Left ventricle myocardium inferior (tissue), 1 donor: ENCODE results near the gene CKLF. TPM values are rescaled to one million over a fixed set of nuclear protein-coding genes. Genes with fewer than 3 reads are reported as not detected.

Experiments
- DNase-seq: peaks from one replicate; pipeline ENCODE4 v3.0.0-alpha.2; 2020
- H3K27ac ChIP-seq: fragments of 200-600 bp; replicated peaks from 2 replicates; pipeline ENCODE4 v1.8.0; 2021
- H3K27me3 ChIP-seq: fragments of 200-600 bp; 2 replicates; pipeline ENCODE4 v1.8.0; 2021; ENCODE audit warnings: low read depth
- H3K36me3 ChIP-seq: fragments of 200-600 bp; 2 replicates; pipeline ENCODE4 v1.8.0; 2021
- H3K4me1 ChIP-seq: fragments of 200-600 bp; 2 replicates; pipeline ENCODE4 v1.8.0; 2021
- H3K4me3 ChIP-seq: fragments of 200-600 bp; 2 replicates; pipeline ENCODE4 v1.8.0; 2021; ENCODE audit warnings: mild to moderate bottlenecking, moderate library complexity
- H3K9me3 ChIP-seq: fragments of 200-600 bp; replicated peaks from 2 replicates; pipeline ENCODE4 v1.8.0; 2021
- CTCF ChIP-seq: fragments of 200-600 bp; IDR thresholded peaks from 2 replicates; pipeline ENCODE4 v1.8.0; 2021; ENCODE audit warnings: antibody characterized with exemption, mild to moderate bottlenecking, borderline replicate concordance
- intact Hi-C: fragments of 100-400 bp; cut with micrococcal nuclease; formaldehyde crosslinking; loops from one replicate; pipeline ENCODE4 v1.11.0; 2022
- total RNA-seq: library from RNA; stranded (reverse); fragmentation: NEBNext Ultra II Directional; extraction: Animal tissue kit (Norgen Biotek cat#: 25700); gene quantifications from one replicate; pipeline ENCODE4 v1.2.1, GENCODE V29; 2021
- donor health status: DM: no; HTN: yes; CAD: no; lungs with severe emphysema.

CKLF gene
- total RNA-seq, 1 donor from 2014 or later: 7.8 TPM

GRCh38 chr16:66525396-66526180 lies 26.8 kb upstream of the CKLF start:
- intact Hi-C loops: no loop called here
- no peaks in the 10 kb centered on the region for H3K27me3 ChIP-seq
- TF ChIP-seq CTCF: no peak
- H3K4me1 ChIP-seq: peaks cover 49% of the 10 kb centered on the region
- no peak for DNase-seq
- H3K27ac ChIP-seq: peak overlapping the region; percentile 99
- peaks cover 55% of the 10 kb centered on the region for H3K36me3 ChIP-seq
- H3K9me3 ChIP-seq: no peaks in the 10 kb centered on the region
- H3K4me3 ChIP-seq: no peak overlapping the region

DNA sequence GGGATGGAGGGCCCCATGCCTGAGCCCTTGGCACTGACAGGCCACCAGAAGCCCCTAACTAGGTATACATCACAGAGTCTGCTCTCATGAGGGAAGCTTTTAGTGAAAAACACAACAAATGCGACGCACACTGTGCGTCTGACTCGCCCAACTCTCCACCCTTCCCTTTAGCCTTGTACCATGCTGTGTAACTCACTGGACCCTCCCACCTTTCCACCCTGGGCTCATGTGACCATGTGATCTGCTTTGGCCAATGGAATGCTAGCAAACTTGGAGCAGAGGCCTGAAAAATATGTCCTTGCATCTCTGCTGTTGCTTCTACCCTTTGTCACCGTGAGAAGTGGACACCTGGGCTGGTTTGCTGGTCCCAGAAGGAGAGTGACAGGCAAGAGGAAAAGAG lies 24.1 kb upstream of the CKLF start:
- Histone ChIP-seq H3K4me3 (no peak overlapping the region), H3K36me3 (peaks cover 80% of the 10 kb centered on the region), H3K27ac (no peak overlapping the region), H3K4me1 (peaks cover 22% of the 10 kb centered on the region), H3K27me3 (no peaks in the 10 kb centered on the region), H3K9me3 (no peaks in the 10 kb centered on the region)
- intact Hi-C loops: no loop called here
- TF ChIP-seq CTCF: no peak
- DNase-seq: no peak

- H3K36me3 ChIP-seq: peaks cover 82% of the 10 kb centered on the region
- no peak for TF ChIP-seq CTCF
- peaks cover 16% of the 10 kb centered on the region for H3K4me1 ChIP-seq
- no peaks in the 10 kb centered on the region for H3K27me3 ChIP-seq
- intact Hi-C loops: no loop called here
- DNase-seq: no peak
- H3K4me3 ChIP-seq: no peak overlapping the region
- no peak overlapping the region for H3K27ac ChIP-seq
- no peaks in the 10 kb centered on the region for H3K9me3 ChIP-seq
These were observed 22.9 kb upstream of the CKLF start for GRCh38 chr16:66529475-66529874.

- no peak for TF ChIP-seq CTCF
- Histone ChIP-seq H3K27ac (no peak overlapping the region), H3K36me3 (peaks cover 80% of the 10 kb centered on the region), H3K4me3 (no peak overlapping the region), H3K4me1 (peaks cover 17% of the 10 kb centered on the region), H3K9me3 (no peaks in the 10 kb centered on the region), H3K27me3 (no peaks in the 10 kb centered on the region)
- DNase-seq: no peak
- intact Hi-C loops: no loop called here
These were observed 18.0 kb upstream of the CKLF start for GRCh38 chr16:66534376-66534799.

DNA sequence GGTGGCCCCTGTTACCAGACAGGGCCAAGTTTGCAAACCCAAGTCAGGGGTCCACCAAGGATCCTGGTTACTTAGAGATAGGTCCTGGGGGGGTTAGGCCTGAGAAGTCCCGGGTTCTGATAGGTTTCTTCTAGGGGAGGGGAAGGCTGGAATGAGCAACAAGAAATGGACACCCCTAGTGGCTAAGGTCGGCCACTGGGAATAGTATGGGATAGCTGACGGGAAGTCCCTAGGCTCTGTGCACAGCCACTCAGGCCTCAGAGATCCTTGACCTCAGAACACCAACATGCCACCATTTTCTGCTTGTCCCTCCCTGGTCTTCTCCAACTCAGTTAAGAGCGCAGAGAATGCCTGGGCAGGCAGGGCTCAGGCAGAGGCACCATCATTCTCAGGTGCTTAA lies 15.9 kb upstream of the CKLF start:
- TF ChIP-seq CTCF: no peak
- H3K27me3 ChIP-seq: no peaks in the 10 kb centered on the region
- peaks cover 17% of the 10 kb centered on the region for H3K4me1 ChIP-seq
- no peak overlapping the region for H3K4me3 ChIP-seq
- intact Hi-C loops: no loop called here
- no peak overlapping the region for H3K27ac ChIP-seq
- DNase-seq: no peak
- H3K9me3 ChIP-seq: no peaks in the 10 kb centered on the region
- peaks cover 80% of the 10 kb centered on the region for H3K36me3 ChIP-seq
